IMR-90 (cell line): ENCODE data around the gene NT5DC2. TPM values are rescaled to one million over a fixed set of nuclear protein-coding genes. Genes with fewer than 3 reads are reported as not detected.

ENCODE experiments used
- ATAC-seq: fragments of 200-7000 bp; cut with Tn5 transposase; 2 replicates; pipeline ENCODE4 v1.9.1; 2020; ENCODE audit warnings: low read depth, mild to moderate bottlenecking, moderate library complexity
- BruUV-seq: library from RNA; stranded (reverse); fragments of 400-500 nt; replicated peaks from 2 replicates; lab custom pipeline; 2021; lab: Mats Ljungman, UMichigan
- CTCF ChIA-PET: fragments of 300-600 bp; formaldehyde crosslinking; extraction: SDS; loops from one replicate; lab custom pipeline; 2021; ENCODE audit warnings: antibody characterized with exemption; lab: Yijun Ruan, JAX
- POLR2A ChIA-PET: fragments of 300-600 bp; sonication (Branson Sonifier 250); formaldehyde crosslinking; loops from one replicate; lab custom pipeline; 2022; ENCODE audit warnings: antibody characterized with exemption; ENCODE audit not compliant: unreplicated experiment; lab: Charles Lee
- DNase-seq: peaks from one replicate; pipeline ENCODE4 v3.0.0; 2013
- H2AFZ ChIP-seq: replicated peaks from 2 replicates; pipeline ENCODE3; 2013; ENCODE audit warnings: low read length, mild to moderate bottlenecking; ENCODE audit not compliant: poor library complexity
- H2AK5ac ChIP-seq: 2 replicates; pipeline ENCODE4 v1.6.1; 2013; ENCODE audit warnings: low read depth, low read length, inconsistent platforms
- H2AK9ac ChIP-seq: replicated peaks from 2 replicates; pipeline ENCODE3; 2013; ENCODE audit warnings: mild to moderate bottlenecking, low read depth, low read length, moderate library complexity; ENCODE audit not compliant: poor library complexity
- H2BK120ac ChIP-seq: 2 replicates; pipeline ENCODE4 v1.6.1; 2013; ENCODE audit warnings: low read depth, low read length, inconsistent platforms
- H2BK15ac ChIP-seq: 3 replicates; pipeline ENCODE4 v1.6.1; 2013; ENCODE audit warnings: low read depth, low read length, inconsistent platforms
- H2BK20ac ChIP-seq: 2 replicates; pipeline ENCODE4 v1.6.1; 2013; ENCODE audit warnings: low read depth, mild to moderate bottlenecking, inconsistent platforms, low read length, moderate library complexity
- H2BK5ac ChIP-seq: 2 replicates; pipeline ENCODE4 v1.6.1; 2013; ENCODE audit warnings: mild to moderate bottlenecking, low read depth, low read length, inconsistent platforms; ENCODE audit not compliant: poor library complexity, severe bottlenecking
- H3K14ac ChIP-seq: replicated peaks from 2 replicates; pipeline ENCODE4 v1.6.1; 2013; ENCODE audit warnings: low read depth, low read length, inconsistent platforms
- H3K18ac ChIP-seq: 2 replicates; pipeline ENCODE4 v1.6.1; 2013; ENCODE audit warnings: low read depth, low read length, control low read depth
- H3K23ac ChIP-seq: 2 replicates; pipeline ENCODE4 v1.6.1; 2013; ENCODE audit warnings: low read depth, low read length, inconsistent platforms
- H3K27ac ChIP-seq: 2 replicates; pipeline ENCODE4 v1.5.1; 2013; ENCODE audit warnings: mild to moderate bottlenecking, control low read depth, low read length; ENCODE audit not compliant: insufficient read depth
- H3K27me3 ChIP-seq: 2 replicates; pipeline ENCODE4 v1.6.1; 2013; ENCODE audit warnings: low read length; ENCODE audit not compliant: control insufficient read depth, insufficient read depth
- H3K36me3 ChIP-seq: 2 replicates; pipeline ENCODE4 v1.6.1; 2013; ENCODE audit warnings: low read length, mixed read lengths; ENCODE audit not compliant: control insufficient read depth, insufficient read depth
- H3K4ac ChIP-seq: 2 replicates; pipeline ENCODE4 v1.6.1; 2013; ENCODE audit warnings: low read depth, low read length, inconsistent platforms
- H3K4me1 ChIP-seq: 2 replicates; pipeline ENCODE4 v1.6.1; 2013; ENCODE audit warnings: low read length, mixed read lengths; ENCODE audit not compliant: control insufficient read depth, insufficient read depth
- H3K4me2 ChIP-seq: 2 replicates; pipeline ENCODE4 v1.6.1; 2013; ENCODE audit warnings: low read depth, mild to moderate bottlenecking, control low read depth, low read length, moderate library complexity
- H3K4me3 ChIP-seq: 2 replicates; pipeline ENCODE4 v1.5.1; 2013; ENCODE audit warnings: low read depth, mild to moderate bottlenecking, control low read depth, low read length, moderate library complexity; ENCODE audit not compliant: insufficient read depth
- H3K56ac ChIP-seq: 2 replicates; pipeline ENCODE4 v1.6.1; 2013; ENCODE audit warnings: low read length, inconsistent platforms; ENCODE audit not compliant: insufficient read depth; ENCODE audit errors: extremely low read depth
- H3K79me1 ChIP-seq, 2 experiments: 2 replicates each; pipeline ENCODE4 v1.6.1; 2013; ENCODE audit warnings: low read length in 2 of 2, inconsistent platforms in 1 of 2, low read depth in 1 of 2
- H3K9ac ChIP-seq: 2 replicates; pipeline ENCODE4 v1.6.1; 2013; ENCODE audit warnings: low read depth, low read length, control low read depth
- H3K9me1 ChIP-seq: 2 replicates; pipeline ENCODE4 v1.6.1; 2013; ENCODE audit warnings: low read length, inconsistent platforms; ENCODE audit not compliant: insufficient read depth
- H3K9me3 ChIP-seq: 2 replicates; pipeline ENCODE4 v1.6.1; 2013; ENCODE audit warnings: low read length; ENCODE audit not compliant: control insufficient read depth, insufficient read depth
- H4K20me1 ChIP-seq: 2 replicates; pipeline ENCODE4 v1.6.1; 2013; ENCODE audit warnings: low read length, inconsistent platforms; ENCODE audit not compliant: insufficient read depth
- H4K5ac ChIP-seq: 2 replicates; pipeline ENCODE4 v1.6.1; 2013; ENCODE audit warnings: mild to moderate bottlenecking, low read depth, low read length, control low read depth
- H4K8ac ChIP-seq, 2 experiments: 2 replicates each; pipeline ENCODE4 v1.6.1; 2013; ENCODE audit warnings: low read depth in 2 of 2, low read length in 2 of 2, control low read depth in 1 of 2, inconsistent platforms in 1 of 2
- H4K91ac ChIP-seq: 2 replicates; pipeline ENCODE4 v1.6.1; 2013; ENCODE audit warnings: low read depth, low read length, inconsistent platforms; ENCODE audit not compliant: insufficient read depth
- BHLHE40 ChIP-seq: fragments of 150-350 bp; IDR thresholded peaks from 2 replicates; pipeline ENCODE4 v1.6.1; 2016; ENCODE audit warnings: mild to moderate bottlenecking, low read depth, low read length
- CEBPB ChIP-seq: IDR thresholded peaks from 2 replicates; pipeline ENCODE4 v1.6.1; 2012; ENCODE audit warnings: low read depth, low read length, improper control_type of control experiment
- CHD1 ChIP-seq: IDR thresholded peaks from 2 replicates; pipeline ENCODE4 v1.6.1; 2012; ENCODE audit warnings: low read depth, low read length, improper control_type of control experiment
- FOS ChIP-seq: fragments of 150-350 bp; IDR thresholded peaks from 2 replicates; pipeline ENCODE4 v1.6.1; 2016; ENCODE audit warnings: low read depth, low read length
- MAFK ChIP-seq: IDR thresholded peaks from 2 replicates; pipeline ENCODE4 v1.6.1; 2012; ENCODE audit warnings: low read depth, low read length, improper control_type of control experiment
- MAZ ChIP-seq: IDR thresholded peaks from 2 replicates; pipeline ENCODE4 v1.6.1; 2012; ENCODE audit warnings: low read depth, mild to moderate bottlenecking, low read length, improper control_type of control experiment, moderate library complexity, borderline replicate concordance
- MXI1 ChIP-seq: IDR thresholded peaks from 2 replicates; pipeline ENCODE4 v1.6.1; 2012; ENCODE audit warnings: low read depth, mild to moderate bottlenecking, low read length, moderate library complexity, borderline replicate concordance
- NFE2L2 ChIP-seq: fragments of 150-350 bp; IDR thresholded peaks from 2 replicates; pipeline ENCODE4 v1.6.1; 2016; ENCODE audit warnings: low read depth, mild to moderate bottlenecking, low read length
- POLR2A ChIP-seq: IDR thresholded peaks from 2 replicates; pipeline ENCODE4 v1.6.1; 2012; ENCODE audit warnings: mild to moderate bottlenecking, low read depth, low read length
- RAD21 ChIP-seq: IDR thresholded peaks from 2 replicates; pipeline ENCODE4 v1.6.1; 2012; ENCODE audit warnings: low read length, improper control_type of control experiment
- RCOR1 ChIP-seq: IDR thresholded peaks from 2 replicates; pipeline ENCODE4 v1.6.1; 2012; ENCODE audit warnings: mild to moderate bottlenecking, low read length, improper control_type of control experiment; ENCODE audit not compliant: insufficient replicate concordance
- RFX5 ChIP-seq: IDR thresholded peaks from 2 replicates; pipeline ENCODE4 v1.8.0; 2012; ENCODE audit warnings: low read depth, mild to moderate bottlenecking, low read length, moderate library complexity
- SMC3 ChIP-seq: fragments of 150-350 bp; IDR thresholded peaks from 2 replicates; pipeline ENCODE4 v1.6.1; 2016; ENCODE audit warnings: low read depth, mild to moderate bottlenecking, antibody characterized with exemption, low read length, moderate library complexity
- WGBS, 2 experiments: methylation state at CpG; one replicate each; pipeline versions ENCODE4 v1.1.5 to v1.1.7; 2013; ENCODE audit warnings: missing lambda C conversion rate in 2 of 2; ENCODE audit not compliant: insufficient read length in 1 of 2; ENCODE audit errors: extremely low coverage in 2 of 2; 5-methylcytosine and 5-hydroxymethylcytosine counted together
- dilution Hi-C: fragments of 300-500 bp; cut with HindIII; formaldehyde crosslinking; loops from one replicate; pipeline ENCODE4 v1.14.3; 2018; ENCODE audit warnings: low sequenced_read_pairs; ENCODE audit not compliant: unreplicated experiment
- in situ Hi-C: fragments of 300-500 bp; cut with MboI; formaldehyde crosslinking; loops from 3 replicates; pipeline ENCODE4 v1.14.3; 2019; ENCODE audit warnings: low sequenced_read_pairs, inconsistent platforms, mixed read lengths
- intact Hi-C: fragments of 100-400 bp; cut with micrococcal nuclease; formaldehyde crosslinking; loops from 2 replicates; pipeline ENCODE4 v1.10.0; 2022
- polyA plus RNA-seq, 3 experiments: library from polyadenylated mRNA; depleted of rRNA; stranded (reverse); fragments of >200 nt; gene quantifications; 2 replicates each; pipeline ENCODE4 v1.2.3, GENCODE V29; 2012; ENCODE audit warnings: low replicate concordance in 1 of 3
- total RNA-seq: library from RNA; depleted of rRNA; stranded (reverse); fragments of >200 nt; gene quantifications from 2 replicates; pipeline ENCODE4 v1.2.3, GENCODE V29; 2012
- TF ChIP-seq, protein P1 (sequence below): conservative IDR thresholded peaks from 2 replicates; pipeline ENCODE4 v1.5.1; 2012; ENCODE audit warnings: mild to moderate bottlenecking, low read depth, low read length, improper control_type of control experiment
- TF ChIP-seq, protein P2 (sequence below): fragments of 150-350 bp; IDR thresholded peaks from 2 replicates; pipeline ENCODE4 v1.6.1; 2016; ENCODE audit warnings: low read depth, mild to moderate bottlenecking, low read length, moderate library complexity, borderline replicate concordance
- TF ChIP-seq, protein P3 (sequence below): fragments of 150-350 bp; IDR thresholded peaks from 2 replicates; pipeline ENCODE4 v1.6.1; 2017; ENCODE audit warnings: mild to moderate bottlenecking, antibody characterized with exemption, low read length, low read depth

Gene NT5DC2
- total and polyA plus RNA-seq, 2 of the 4 experiments (the other 2 are of a cell fraction) = 161 to 200 TPM

DNA sequence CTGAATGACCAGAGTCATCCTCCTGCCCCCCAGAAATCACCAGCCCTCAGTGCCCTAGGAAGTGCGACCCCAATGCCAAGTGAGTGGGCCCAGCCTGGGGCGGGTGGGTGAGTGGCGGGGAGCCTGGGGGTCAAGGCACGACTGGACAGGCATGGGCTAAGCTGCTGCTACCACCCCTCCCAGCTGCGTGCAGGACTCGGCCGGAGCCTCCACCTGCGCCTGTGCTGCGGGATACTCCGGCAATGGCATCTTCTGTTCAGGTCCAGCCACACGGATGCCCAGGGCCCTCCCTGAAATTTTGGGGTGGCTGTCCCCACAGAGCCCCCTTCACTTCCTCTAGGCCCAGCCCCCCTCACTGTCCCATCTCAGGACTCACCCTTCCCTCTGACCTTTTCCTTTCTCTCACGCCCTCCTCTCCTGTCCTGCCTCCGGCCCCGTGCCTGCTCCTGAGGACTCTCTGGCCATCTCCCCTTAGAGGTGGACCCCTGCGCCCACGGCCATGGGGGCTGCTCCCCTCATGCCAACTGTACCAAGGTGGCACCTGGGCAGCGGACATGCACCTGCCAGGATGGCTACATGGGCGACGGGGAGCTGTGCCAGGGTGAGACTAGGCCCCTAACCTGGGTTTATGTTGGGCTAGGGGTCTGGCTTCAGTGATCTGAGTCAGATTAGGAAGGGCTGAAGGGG lies 17.0 kb downstream of the NT5DC2 start:
- H3K27ac ChIP-seq = no peak overlapping the region
- H2BK120ac ChIP-seq = no peak overlapping the region
- dilution Hi-C loops (no loop called here), intact Hi-C loops (no loop called here), in situ Hi-C loops (no loop called here)
- no peak overlapping the region for H2BK5ac ChIP-seq
- ChIA-PET POLR2A (no interaction called here), CTCF (no interaction called here)
- no peaks in the 10 kb centered on the region for H3K9me3 ChIP-seq
- H4K91ac ChIP-seq = no peak overlapping the region
- no peaks in the 10 kb centered on the region for H4K20me1 ChIP-seq
- no peak overlapping the region for H2AK5ac ChIP-seq
- H3K9me1 ChIP-seq = no peaks in the 10 kb centered on the region
- H3K56ac ChIP-seq = no peak overlapping the region
- ATAC-seq (no peak), DNase-seq (no peak)
- TF ChIP-seq NFE2L2 = no peak
- no peak for TF ChIP-seq RCOR1
- no peak for TF ChIP-seq MAZ
- no peak for TF ChIP-seq CHD1
- no peak for TF ChIP-seq SMC3
- TF ChIP-seq, protein P1, sequence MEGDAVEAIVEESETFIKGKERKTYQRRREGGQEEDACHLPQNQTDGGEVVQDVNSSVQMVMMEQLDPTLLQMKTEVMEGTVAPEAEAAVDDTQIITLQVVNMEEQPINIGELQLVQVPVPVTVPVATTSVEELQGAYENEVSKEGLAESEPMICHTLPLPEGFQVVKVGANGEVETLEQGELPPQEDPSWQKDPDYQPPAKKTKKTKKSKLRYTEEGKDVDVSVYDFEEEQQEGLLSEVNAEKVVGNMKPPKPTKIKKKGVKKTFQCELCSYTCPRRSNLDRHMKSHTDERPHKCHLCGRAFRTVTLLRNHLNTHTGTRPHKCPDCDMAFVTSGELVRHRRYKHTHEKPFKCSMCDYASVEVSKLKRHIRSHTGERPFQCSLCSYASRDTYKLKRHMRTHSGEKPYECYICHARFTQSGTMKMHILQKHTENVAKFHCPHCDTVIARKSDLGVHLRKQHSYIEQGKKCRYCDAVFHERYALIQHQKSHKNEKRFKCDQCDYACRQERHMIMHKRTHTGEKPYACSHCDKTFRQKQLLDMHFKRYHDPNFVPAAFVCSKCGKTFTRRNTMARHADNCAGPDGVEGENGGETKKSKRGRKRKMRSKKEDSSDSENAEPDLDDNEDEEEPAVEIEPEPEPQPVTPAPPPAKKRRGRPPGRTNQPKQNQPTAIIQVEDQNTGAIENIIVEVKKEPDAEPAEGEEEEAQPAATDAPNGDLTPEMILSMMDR = no peak
- TF ChIP-seq FOS = no peak
- TF ChIP-seq MXI1 = no peak
- TF ChIP-seq RAD21 = no peak
- TF ChIP-seq POLR2A = no peak
- TF ChIP-seq BHLHE40 = no peak
- TF ChIP-seq, protein P2, sequence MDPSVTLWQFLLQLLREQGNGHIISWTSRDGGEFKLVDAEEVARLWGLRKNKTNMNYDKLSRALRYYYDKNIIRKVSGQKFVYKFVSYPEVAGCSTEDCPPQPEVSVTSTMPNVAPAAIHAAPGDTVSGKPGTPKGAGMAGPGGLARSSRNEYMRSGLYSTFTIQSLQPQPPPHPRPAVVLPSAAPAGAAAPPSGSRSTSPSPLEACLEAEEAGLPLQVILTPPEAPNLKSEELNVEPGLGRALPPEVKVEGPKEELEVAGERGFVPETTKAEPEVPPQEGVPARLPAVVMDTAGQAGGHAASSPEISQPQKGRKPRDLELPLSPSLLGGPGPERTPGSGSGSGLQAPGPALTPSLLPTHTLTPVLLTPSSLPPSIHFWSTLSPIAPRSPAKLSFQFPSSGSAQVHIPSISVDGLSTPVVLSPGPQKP = no peak
- TF ChIP-seq CEBPB = no peak
- TF ChIP-seq RFX5 = no peak
- TF ChIP-seq, protein P3, sequence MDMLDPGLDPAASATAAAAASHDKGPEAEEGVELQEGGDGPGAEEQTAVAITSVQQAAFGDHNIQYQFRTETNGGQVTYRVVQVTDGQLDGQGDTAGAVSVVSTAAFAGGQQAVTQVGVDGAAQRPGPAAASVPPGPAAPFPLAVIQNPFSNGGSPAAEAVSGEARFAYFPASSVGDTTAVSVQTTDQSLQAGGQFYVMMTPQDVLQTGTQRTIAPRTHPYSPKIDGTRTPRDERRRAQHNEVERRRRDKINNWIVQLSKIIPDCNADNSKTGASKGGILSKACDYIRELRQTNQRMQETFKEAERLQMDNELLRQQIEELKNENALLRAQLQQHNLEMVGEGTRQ = no peak
- no peak for TF ChIP-seq MAFK
- no TSS peak for BruUV-seq
- no peak overlapping the region for H3K4me2 ChIP-seq
- no peak overlapping the region for H2AFZ ChIP-seq
- no peak overlapping the region for H3K4me3 ChIP-seq
- no peak overlapping the region for H4K5ac ChIP-seq
- H3K18ac ChIP-seq = no peak overlapping the region
- WGBS, 2 experiments = 88% methylated on average over 3 of the region's 19 CpGs; no CpG with 5 or more reads in 1 of the 2 experiments
- no peaks in the 10 kb centered on the region for H3K79me1 ChIP-seq
- no peak overlapping the region for H3K14ac ChIP-seq
- peaks cover 34% of the 10 kb centered on the region for H3K27me3 ChIP-seq
- no peak overlapping the region for H4K8ac ChIP-seq
- no peak overlapping the region for H3K9ac ChIP-seq
- H2AK9ac ChIP-seq = no peak overlapping the region
- peaks cover 1% of the 10 kb centered on the region; the same call in 1 of the 2 replicates for H3K4me1 ChIP-seq
- no peak overlapping the region for H2BK20ac ChIP-seq
- no peak overlapping the region for H2BK15ac ChIP-seq
- no peaks in the 10 kb centered on the region for H3K36me3 ChIP-seq
- H3K23ac ChIP-seq = no peak overlapping the region
- no peak overlapping the region for H3K4ac ChIP-seq
